ENCODE results near the gene LTF. TPM values are rescaled to one million over a fixed set of nuclear protein-coding genes. Genes with fewer than 3 reads are reported as not detected.

Gene LTF
- total RNA-seq, 1 experiment from 2014 or later: not detected

DNA sequence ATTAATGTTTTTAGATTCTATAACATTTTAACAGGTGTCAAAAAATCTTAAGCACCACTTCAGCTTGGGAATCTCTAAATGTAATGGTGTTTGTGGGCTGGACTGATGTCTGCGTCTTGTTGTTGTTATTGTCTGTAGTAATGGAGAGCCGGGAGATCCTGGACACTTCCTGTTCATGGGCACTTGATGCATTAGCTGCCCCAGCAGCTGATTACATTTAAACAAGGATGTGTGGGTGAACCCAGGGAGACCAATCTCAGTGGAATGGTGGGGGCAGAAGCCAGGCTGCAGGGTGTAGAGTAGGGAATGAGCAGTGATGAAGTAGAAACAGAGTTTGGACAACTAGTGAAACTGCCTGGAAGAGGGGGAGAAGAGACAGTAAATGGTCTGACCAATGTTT lies 65.6 kb downstream of the LTF start:
- intact Hi-C loops (cut with micrococcal nuclease; ENCODE audit: unreplicated experiment): no loop called here
- no peak overlapping the region for H3K4me3 Mint-ChIP-seq (ENCODE audit: low read depth, unreplicated experiment)
- H3K27ac Mint-ChIP-seq (ENCODE audit: unreplicated experiment): no peak overlapping the region
- CTCF ChIA-PET: no interaction called here
- no peaks in the 10 kb centered on the region for H3K4me1 Mint-ChIP-seq (ENCODE audit: low read depth, unreplicated experiment)
- TF ChIP-seq, protein P1, sequence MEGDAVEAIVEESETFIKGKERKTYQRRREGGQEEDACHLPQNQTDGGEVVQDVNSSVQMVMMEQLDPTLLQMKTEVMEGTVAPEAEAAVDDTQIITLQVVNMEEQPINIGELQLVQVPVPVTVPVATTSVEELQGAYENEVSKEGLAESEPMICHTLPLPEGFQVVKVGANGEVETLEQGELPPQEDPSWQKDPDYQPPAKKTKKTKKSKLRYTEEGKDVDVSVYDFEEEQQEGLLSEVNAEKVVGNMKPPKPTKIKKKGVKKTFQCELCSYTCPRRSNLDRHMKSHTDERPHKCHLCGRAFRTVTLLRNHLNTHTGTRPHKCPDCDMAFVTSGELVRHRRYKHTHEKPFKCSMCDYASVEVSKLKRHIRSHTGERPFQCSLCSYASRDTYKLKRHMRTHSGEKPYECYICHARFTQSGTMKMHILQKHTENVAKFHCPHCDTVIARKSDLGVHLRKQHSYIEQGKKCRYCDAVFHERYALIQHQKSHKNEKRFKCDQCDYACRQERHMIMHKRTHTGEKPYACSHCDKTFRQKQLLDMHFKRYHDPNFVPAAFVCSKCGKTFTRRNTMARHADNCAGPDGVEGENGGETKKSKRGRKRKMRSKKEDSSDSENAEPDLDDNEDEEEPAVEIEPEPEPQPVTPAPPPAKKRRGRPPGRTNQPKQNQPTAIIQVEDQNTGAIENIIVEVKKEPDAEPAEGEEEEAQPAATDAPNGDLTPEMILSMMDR (IDR thresholded peaks at IDR 0.05; ENCODE audit: unreplicated experiment): no peak
- H3K36me3 Mint-ChIP-seq (ENCODE audit: insufficient read depth, unreplicated experiment): no peaks in the 10 kb centered on the region
- peaks cover 13% of the 10 kb centered on the region for H3K27me3 Mint-ChIP-seq (ENCODE audit: unreplicated experiment)
- no peak for DNase-seq
- H3K9me3 Mint-ChIP-seq (ENCODE audit: low read depth, unreplicated experiment): no peaks in the 10 kb centered on the region
- BruUV-seq (replicated peaks): no TSS peak

DNA sequence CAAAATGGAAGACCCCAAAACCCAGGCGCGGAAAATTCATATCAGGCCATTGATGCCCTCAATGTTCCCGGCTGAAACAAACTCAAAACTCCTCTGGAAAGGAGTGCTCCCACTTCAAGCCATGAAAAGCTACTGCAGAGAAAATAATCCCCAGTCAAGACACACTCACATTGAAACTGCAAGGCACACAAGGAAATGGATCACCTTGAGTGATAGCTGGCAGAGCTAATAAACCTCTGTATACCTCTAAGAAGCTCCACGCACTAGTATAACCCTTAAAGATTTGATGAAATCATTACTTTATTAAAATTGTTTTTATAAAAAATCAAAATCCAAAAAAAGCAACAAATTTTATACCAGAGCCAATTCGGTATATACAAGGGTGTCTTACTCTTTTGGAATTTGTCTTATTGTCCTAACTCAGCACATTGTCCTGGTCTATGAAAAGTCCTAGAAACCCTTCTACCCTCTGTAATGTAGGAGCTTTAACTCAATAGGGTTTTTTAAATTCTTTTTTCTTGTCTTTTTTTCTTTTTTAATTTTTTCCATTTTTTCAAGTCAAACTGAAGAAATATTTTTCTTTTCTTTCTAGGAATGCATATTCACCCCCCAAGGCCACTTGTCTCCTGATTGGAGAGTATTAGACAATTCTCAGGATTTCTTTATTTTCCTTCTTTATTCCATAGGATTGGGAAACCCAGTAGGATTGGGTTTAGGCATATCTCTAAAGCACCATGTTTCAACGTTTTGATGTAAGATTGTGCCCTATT lies 66.3 kb downstream of the LTF start:
- CTCF ChIA-PET: no interaction called here
- intact Hi-C loops (cut with micrococcal nuclease; ENCODE audit: unreplicated experiment): no loop called here
- peaks cover 15% of the 10 kb centered on the region for H3K27me3 Mint-ChIP-seq (ENCODE audit: unreplicated experiment)
- DNase-seq: no peak
- TF ChIP-seq, protein P1 (IDR thresholded peaks at IDR 0.05; ENCODE audit: unreplicated experiment): no peak
- no peaks in the 10 kb centered on the region for H3K9me3 Mint-ChIP-seq (ENCODE audit: low read depth, unreplicated experiment)
- H3K36me3 Mint-ChIP-seq (ENCODE audit: insufficient read depth, unreplicated experiment): no peaks in the 10 kb centered on the region
- no peak overlapping the region for H3K27ac Mint-ChIP-seq (ENCODE audit: unreplicated experiment)
- no peak overlapping the region for H3K4me3 Mint-ChIP-seq (ENCODE audit: low read depth, unreplicated experiment)
- no peaks in the 10 kb centered on the region for H3K4me1 Mint-ChIP-seq (ENCODE audit: low read depth, unreplicated experiment)
- no TSS peak for BruUV-seq (replicated peaks)

DNA sequence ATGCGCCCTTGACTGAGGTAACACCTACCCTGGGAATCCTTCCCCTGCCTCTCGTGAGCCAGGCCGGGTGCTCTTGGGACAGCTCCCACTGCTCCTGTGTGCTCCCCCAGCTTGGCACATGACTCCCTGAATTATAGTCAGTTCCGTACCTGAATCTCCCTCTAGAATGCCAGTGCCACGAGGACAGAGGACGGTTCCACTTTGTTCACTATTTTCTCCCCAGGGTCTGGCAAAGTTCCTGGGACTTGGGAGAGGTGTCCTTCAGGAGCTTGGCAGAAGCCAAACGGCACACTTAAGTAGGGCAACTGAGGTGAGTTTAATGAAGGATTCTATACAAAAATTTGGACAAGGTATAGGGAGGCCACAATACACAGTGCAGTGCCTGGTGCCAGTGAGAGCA lies 67.6 kb downstream of the LTF start:
- Mint-ChIP-seq H3K9me3 (ENCODE audit: low read depth, unreplicated experiment) (no peaks in the 10 kb centered on the region), H3K36me3 (ENCODE audit: insufficient read depth, unreplicated experiment) (no peaks in the 10 kb centered on the region), H3K4me1 (ENCODE audit: low read depth, unreplicated experiment) (peaks cover 8% of the 10 kb centered on the region), H3K27ac (ENCODE audit: unreplicated experiment) (no peak overlapping the region), H3K27me3 (ENCODE audit: unreplicated experiment) (peaks cover 15% of the 10 kb centered on the region), H3K4me3 (ENCODE audit: low read depth, unreplicated experiment) (no peak overlapping the region)
- intact Hi-C loops (cut with micrococcal nuclease; ENCODE audit: unreplicated experiment): no loop called here
- CTCF ChIA-PET: no interaction called here
- no TSS peak for BruUV-seq (replicated peaks)
- TF ChIP-seq, protein P1 (IDR thresholded peaks at IDR 0.05; ENCODE audit: unreplicated experiment): no peak
- no peak for DNase-seq

DNA sequence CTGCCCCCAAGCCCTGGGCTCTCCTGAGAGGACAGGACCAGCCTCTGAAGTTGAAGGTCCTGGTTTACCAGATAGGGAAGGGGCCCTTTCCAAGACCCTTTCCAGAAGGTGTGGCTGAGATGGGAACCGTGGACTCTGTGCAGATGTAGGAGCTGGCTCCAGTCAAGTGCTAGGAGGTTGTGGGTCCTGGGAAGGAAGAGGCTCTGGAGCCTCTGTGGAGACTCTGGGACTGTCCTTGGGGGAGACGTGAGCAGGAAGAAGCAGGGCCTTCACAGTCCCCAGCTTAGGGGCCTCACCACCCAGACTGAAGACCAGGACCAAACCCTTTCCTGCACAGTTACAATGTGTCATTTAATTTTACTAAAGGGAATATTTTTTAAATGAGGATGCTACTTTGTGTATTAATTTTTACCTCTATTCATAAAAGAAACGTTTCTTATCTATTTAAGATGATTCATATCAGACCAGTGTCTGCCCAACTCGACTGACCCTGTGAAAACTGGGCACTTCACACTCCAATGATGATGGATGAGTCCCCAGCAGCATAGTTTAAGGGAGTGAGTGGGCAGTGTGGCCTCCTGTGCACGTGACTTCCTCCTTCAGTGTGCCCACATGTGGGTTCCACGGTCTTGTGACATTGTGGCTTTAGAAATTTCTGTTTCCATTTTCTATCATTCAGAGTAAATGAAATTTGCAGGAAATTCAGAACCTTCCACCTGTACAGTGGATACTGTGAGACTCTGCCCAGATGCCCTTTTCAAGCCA lies 68.8 kb downstream of the LTF start:
- peaks cover 8% of the 10 kb centered on the region for H3K4me1 Mint-ChIP-seq (ENCODE audit: low read depth, unreplicated experiment)
- no peak overlapping the region for H3K27ac Mint-ChIP-seq (ENCODE audit: unreplicated experiment)
- CTCF ChIA-PET: no interaction called here
- H3K9me3 Mint-ChIP-seq (ENCODE audit: low read depth, unreplicated experiment): no peaks in the 10 kb centered on the region
- peaks cover 15% of the 10 kb centered on the region for H3K27me3 Mint-ChIP-seq (ENCODE audit: unreplicated experiment)
- no peak for DNase-seq
- BruUV-seq (replicated peaks): no TSS peak
- TF ChIP-seq, protein P1 (IDR thresholded peaks at IDR 0.05; ENCODE audit: unreplicated experiment): no peak
- H3K4me3 Mint-ChIP-seq (ENCODE audit: low read depth, unreplicated experiment): no peak overlapping the region
- no peaks in the 10 kb centered on the region for H3K36me3 Mint-ChIP-seq (ENCODE audit: insufficient read depth, unreplicated experiment)
- intact Hi-C loops (cut with micrococcal nuclease; ENCODE audit: unreplicated experiment): no loop called here

All from Calu3 (cell line).